SU-DHL-6 (cell line): ENCODE measurements around the gene FZD4.
"Not testable (repeated sequence)": the region's sequence is repeated elsewhere in the genome, so short reads cannot be mapped to it uniquely, and the experiment has no call there.

ENCODE experiments used
- H2AFZ ChIP-seq: fragments of 200-600 bp; sonication (generic); 2 replicates; pipeline ENCODE4 v1.6.1; 2014; ENCODE audit warnings: low read depth, mild to moderate bottlenecking, moderate library complexity, mixed read lengths, antibody characterized with exemption, low read length; ENCODE audit not compliant: severe bottlenecking
- H3F3A ChIP-seq: fragments of 200-600 bp; shearing (Covaris generic); 2 replicates; pipeline ENCODE4 v1.6.0; 2016; ENCODE audit warnings: antibody characterized with exemption, mild to moderate bottlenecking; ENCODE audit not compliant: insufficient read depth
- H3K27ac ChIP-seq: fragments of 200-600 bp; sonication (generic); 2 replicates; pipeline ENCODE4 v1.5.1; 2016; ENCODE audit warnings: low read depth, mild to moderate bottlenecking, low read length, moderate library complexity, mixed read lengths
- H3K27me3 ChIP-seq: fragments of 200-600 bp; sonication (generic), shearing (Covaris generic); 2 replicates; pipeline ENCODE4 v1.6.0; 2014; ENCODE audit warnings: mild to moderate bottlenecking, low read length
- H3K36me3 ChIP-seq: fragments of 200-600 bp; sonication (generic); 2 replicates; pipeline ENCODE4 v1.6.1; 2014; ENCODE audit warnings: mild to moderate bottlenecking, low read length, mixed read lengths
- H3K4me2 ChIP-seq: fragments of 300-600, 200-600 bp; shearing (Covaris generic), sonication (generic); 2 replicates; pipeline ENCODE4 v1.6.0; 2014; ENCODE audit warnings: low read length, low read depth, mild to moderate bottlenecking; ENCODE audit not compliant: poor library complexity, severe bottlenecking
- H3K4me3 ChIP-seq: fragments of 200-600 bp; sonication (generic); 2 replicates; pipeline ENCODE4 v1.5.1; 2014; ENCODE audit warnings: antibody characterized with exemption, low read length, mild to moderate bottlenecking, mixed read lengths; ENCODE audit not compliant: insufficient read depth, poor library complexity, severe bottlenecking
- H3K79me2 ChIP-seq: fragments of 200-600 bp; sonication (generic); 2 replicates; pipeline ENCODE4 v1.6.1; 2014; ENCODE audit warnings: mild to moderate bottlenecking, low read length, moderate library complexity; ENCODE audit not compliant: insufficient read depth
- H3K9ac ChIP-seq: fragments of 200-600 bp; sonication (generic); 2 replicates; pipeline ENCODE4 v1.7.0; 2014; ENCODE audit warnings: mild to moderate bottlenecking, low read length
- H3K9me2 ChIP-seq: fragments of 200-600 bp; sonication (generic); replicated peaks from 2 replicates; pipeline ENCODE4 v1.6.1; 2014; ENCODE audit warnings: low read length; ENCODE audit not compliant: insufficient read depth
- H3K9me3 ChIP-seq: fragments of 200-600 bp; sonication (generic); 2 replicates; pipeline ENCODE4 v1.6.1; 2014; ENCODE audit warnings: low read length, mixed read lengths; ENCODE audit not compliant: insufficient read depth
- H4K20me1 ChIP-seq: fragments of 200-600 bp; sonication (generic); 2 replicates; pipeline ENCODE4 v1.6.1; 2014; ENCODE audit warnings: low read depth, mild to moderate bottlenecking, antibody characterized with exemption, low read length, moderate library complexity, mixed read lengths
- EZH2phosphoT487 ChIP-seq: fragments of 200-600 bp; sonication (generic), shearing (Covaris generic); conservative IDR thresholded peaks from 2 replicates; pipeline ENCODE4 v1.6.1; 2018; ENCODE audit warnings: mild to moderate bottlenecking, antibody characterized with exemption, low read length, moderate library complexity, mixed read lengths
- TF ChIP-seq, protein P1 (sequence below): fragments of 200-600 bp; sonication (generic); IDR thresholded peaks from one replicate; pipeline ENCODE4 v1.5.1; 2017; ENCODE audit warnings: antibody characterized with exemption, mild to moderate bottlenecking, low read length, moderate library complexity; ENCODE audit not compliant: insufficient read depth, poor library complexity, severe bottlenecking

Gene FZD4

DNA sequence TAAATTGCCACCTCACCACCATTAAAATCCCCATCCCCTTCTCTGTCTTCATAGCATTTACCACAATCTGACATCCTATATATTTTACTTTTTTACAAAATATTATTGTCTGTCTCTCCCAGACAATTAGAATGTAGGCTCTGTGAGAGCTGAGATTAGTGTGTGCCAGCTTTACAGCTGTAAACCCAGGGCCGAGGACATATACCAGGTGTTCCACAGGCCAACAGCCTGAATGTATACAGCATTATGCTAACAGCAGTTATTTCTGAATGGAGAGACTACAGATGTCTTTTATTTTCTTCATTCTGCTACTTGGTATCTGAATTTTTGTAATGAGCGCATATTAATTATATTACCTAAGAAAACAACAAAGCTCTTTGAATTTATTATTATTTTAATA is 36.7 kb downstream of the FZD4 start:
- no peak overlapping the region for H3K9ac ChIP-seq

GRCh38 chr11:86917589-86917988 is 37.6 kb downstream of the FZD4 start:
- Histone ChIP-seq H3K9ac (no peak overlapping the region), H3K27ac (no peak overlapping the region), H3K27me3 (0 out of 2 replicates have a peak, but pooled peaks cover 3% of the 10 kb centered on the region), H3K36me3 (no peaks in the 10 kb centered on the region), H3F3A (no peaks in the 10 kb centered on the region), H3K4me3 (no peak overlapping the region), H3K9me3 (no peaks in the 10 kb centered on the region), H4K20me1 (no peaks in the 10 kb centered on the region), H2AFZ (no peak overlapping the region), H3K9me2 (no peaks in the 10 kb centered on the region), H3K4me2 (no peak overlapping the region), H3K79me2 (no peaks in the 10 kb centered on the region)
- TF ChIP-seq EZH2phosphoT487: no peak
- TF ChIP-seq, protein P1, sequence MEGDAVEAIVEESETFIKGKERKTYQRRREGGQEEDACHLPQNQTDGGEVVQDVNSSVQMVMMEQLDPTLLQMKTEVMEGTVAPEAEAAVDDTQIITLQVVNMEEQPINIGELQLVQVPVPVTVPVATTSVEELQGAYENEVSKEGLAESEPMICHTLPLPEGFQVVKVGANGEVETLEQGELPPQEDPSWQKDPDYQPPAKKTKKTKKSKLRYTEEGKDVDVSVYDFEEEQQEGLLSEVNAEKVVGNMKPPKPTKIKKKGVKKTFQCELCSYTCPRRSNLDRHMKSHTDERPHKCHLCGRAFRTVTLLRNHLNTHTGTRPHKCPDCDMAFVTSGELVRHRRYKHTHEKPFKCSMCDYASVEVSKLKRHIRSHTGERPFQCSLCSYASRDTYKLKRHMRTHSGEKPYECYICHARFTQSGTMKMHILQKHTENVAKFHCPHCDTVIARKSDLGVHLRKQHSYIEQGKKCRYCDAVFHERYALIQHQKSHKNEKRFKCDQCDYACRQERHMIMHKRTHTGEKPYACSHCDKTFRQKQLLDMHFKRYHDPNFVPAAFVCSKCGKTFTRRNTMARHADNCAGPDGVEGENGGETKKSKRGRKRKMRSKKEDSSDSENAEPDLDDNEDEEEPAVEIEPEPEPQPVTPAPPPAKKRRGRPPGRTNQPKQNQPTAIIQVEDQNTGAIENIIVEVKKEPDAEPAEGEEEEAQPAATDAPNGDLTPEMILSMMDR: no peak

More for the DNA sequence above, 36.7 kb downstream of the FZD4 start:
- no peak for TF ChIP-seq EZH2phosphoT487
- TF ChIP-seq, protein P1: no peak
- Histone ChIP-seq H3K27ac (no peak overlapping the region), H3F3A (no peaks in the 10 kb centered on the region), H2AFZ (no peak overlapping the region), H3K4me3 (no peak overlapping the region), H3K79me2 (no peaks in the 10 kb centered on the region), H3K4me2 (no peak overlapping the region), H3K36me3 (no peaks in the 10 kb centered on the region), H4K20me1 (no peaks in the 10 kb centered on the region), H3K27me3 (0 out of 2 replicates have a peak, but pooled peaks cover 3% of the 10 kb centered on the region), H3K9me2 (no peaks in the 10 kb centered on the region), H3K9me3 (no peaks in the 10 kb centered on the region)

DNA sequence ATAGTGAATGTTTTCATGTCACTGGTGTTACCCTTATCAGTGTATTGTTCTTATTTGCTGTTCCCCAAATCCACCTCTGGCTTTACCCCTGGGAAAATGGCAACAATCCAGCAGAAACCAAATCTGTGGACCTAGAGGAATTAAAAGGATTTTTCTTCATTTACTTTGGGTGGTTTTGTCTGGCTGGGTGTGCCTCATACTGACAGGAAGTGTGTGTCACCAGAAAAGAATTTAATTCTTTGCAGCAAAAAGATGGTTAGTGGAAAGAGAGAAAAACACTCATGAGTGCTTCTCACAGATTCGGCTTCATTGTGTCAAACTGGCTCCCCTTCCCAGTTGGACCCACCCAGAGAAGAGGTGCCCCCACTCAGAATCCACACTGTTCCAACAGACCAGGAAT is 38.9 kb downstream of the FZD4 start:
- H3K9me2 ChIP-seq: no peaks in the 10 kb centered on the region
- H3K27ac ChIP-seq: no peak overlapping the region
- no peak overlapping the region for H2AFZ ChIP-seq
- TF ChIP-seq, protein P1: no peak
- TF ChIP-seq EZH2phosphoT487: no peak
- no peaks in the 10 kb centered on the region for H3F3A ChIP-seq
- H3K9ac ChIP-seq: no peak overlapping the region
- H3K27me3 ChIP-seq: 0 out of 2 replicates have a peak, but pooled peaks cover 3% of the 10 kb centered on the region
- H3K36me3 ChIP-seq: no peaks in the 10 kb centered on the region
- H3K4me2 ChIP-seq: no peak overlapping the region
- H3K79me2 ChIP-seq: no peaks in the 10 kb centered on the region
- no peaks in the 10 kb centered on the region for H4K20me1 ChIP-seq
- H3K4me3 ChIP-seq: no peak overlapping the region
- no peaks in the 10 kb centered on the region for H3K9me3 ChIP-seq

GRCh38 chr11:86915850-86916249 is 39.3 kb downstream of the FZD4 start:
- not testable (repeated sequence) for H3K4me2 ChIP-seq, H3K9me3 ChIP-seq, H3K36me3 ChIP-seq, H2AFZ ChIP-seq, H3F3A ChIP-seq, H3K79me2 ChIP-seq, H3K4me3 ChIP-seq, H3K27me3 ChIP-seq, H3K9ac ChIP-seq, H3K27ac ChIP-seq, H3K9me2 ChIP-seq, H4K20me1 ChIP-seq
